ENCODE results near the gene GLRA1.
"Not testable (repeated sequence)": the region's sequence is repeated elsewhere in the genome, so short reads cannot be mapped to it uniquely, and the experiment has no call there.

The GLRA1 gene

DNA sequence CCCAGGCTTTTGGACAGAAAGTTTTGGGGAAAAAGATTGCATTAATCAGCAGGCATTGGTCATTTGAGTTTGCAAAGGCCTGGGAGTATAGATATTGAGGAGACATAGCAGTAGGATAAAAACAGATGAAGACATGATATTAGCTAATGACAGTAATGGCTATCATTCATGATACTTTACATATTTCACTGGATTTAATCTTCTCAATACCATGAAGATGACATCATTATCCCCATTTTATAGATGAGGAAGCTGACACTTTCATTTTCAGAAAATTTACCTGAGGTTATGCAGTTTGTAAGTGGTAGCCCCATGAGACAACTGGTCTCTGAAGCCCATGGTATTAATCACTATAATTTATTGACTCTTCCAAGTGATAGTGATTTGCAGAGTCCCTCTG lies 23.0 kb downstream of the GLRA1 start:
- H3K4me1 Mint-ChIP-seq, result no peaks in the 10 kb centered on the region
- no peaks in the 10 kb centered on the region for H3K9me3 Mint-ChIP-seq

DNA sequence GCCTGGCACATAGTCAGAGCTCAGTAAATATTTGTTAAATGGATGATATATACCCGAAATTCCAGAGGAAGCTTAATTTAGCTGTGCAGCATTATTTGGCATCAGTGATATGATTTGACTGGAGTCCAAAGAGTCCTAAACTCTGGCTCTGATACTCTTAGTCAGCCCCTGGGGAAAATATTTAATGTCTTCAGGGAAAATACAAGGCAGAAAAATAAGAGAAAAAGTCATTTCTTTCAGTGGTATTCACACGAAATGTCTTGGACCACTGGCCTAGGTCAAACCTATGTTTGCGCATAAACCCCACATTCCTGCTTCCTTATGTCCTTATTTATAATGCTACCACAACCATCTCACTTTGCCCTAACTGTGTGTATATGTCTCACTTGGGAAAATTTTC lies 23.8 kb downstream of the GLRA1 start:
- Mint-ChIP-seq H3K4me3 (no peak overlapping the region), H3K36me3 (no peaks in the 10 kb centered on the region), H3K4me1 (no peaks in the 10 kb centered on the region), H3K9me3 (no peaks in the 10 kb centered on the region), H3K27ac (no peak overlapping the region)
- no peak for DNase-seq (ENCODE audit: low spot score in 2 of 2)
- ATAC-seq, result no peak

More for the DNA sequence above, 23.0 kb downstream of the GLRA1 start:
- DNase-seq (ENCODE audit: low spot score in 2 of 2), result no peak
- H3K27ac Mint-ChIP-seq, result no peak overlapping the region
- no peak overlapping the region for H3K4me3 Mint-ChIP-seq
- no peak for ATAC-seq
- no peaks in the 10 kb centered on the region for H3K36me3 Mint-ChIP-seq

GRCh38 chr5:151899399-151899798 lies 25.3 kb downstream of the GLRA1 start:
- ATAC-seq (no peak), DNase-seq (ENCODE audit: low spot score in 2 of 2) (no peak)
- Mint-ChIP-seq H3K4me3 (no peak overlapping the region), H3K4me1 (no peaks in the 10 kb centered on the region), H3K9me3 (no peaks in the 10 kb centered on the region), H3K27ac (no peak overlapping the region), H3K36me3 (no peaks in the 10 kb centered on the region)

DNA sequence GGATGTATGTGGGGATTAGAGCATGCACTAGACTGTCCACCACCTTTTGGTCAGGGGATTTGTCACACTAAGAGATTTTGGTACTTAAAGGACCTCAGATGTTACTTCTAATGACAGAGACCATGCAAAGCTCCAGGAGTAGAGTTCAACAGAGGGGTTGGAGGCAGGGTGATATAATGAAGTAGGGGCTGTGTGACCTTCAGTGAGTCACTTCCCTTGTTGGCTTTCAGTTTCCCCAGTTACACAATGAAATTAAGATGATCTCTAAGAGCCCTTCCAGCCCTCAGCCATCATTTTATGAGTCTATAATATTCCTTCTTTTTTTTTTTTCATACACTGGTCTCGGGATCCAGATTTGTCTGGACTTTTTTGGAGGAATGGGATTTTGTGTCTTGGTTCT lies 26.8 kb downstream of the GLRA1 start:
- ATAC-seq, result no peak
- H3K27ac Mint-ChIP-seq, result no peak overlapping the region
- no peaks in the 10 kb centered on the region for H3K9me3 Mint-ChIP-seq
- H3K4me1 Mint-ChIP-seq, result no peaks in the 10 kb centered on the region
- H3K4me3 Mint-ChIP-seq, result no peak overlapping the region
- no peak for DNase-seq (ENCODE audit: low spot score in 2 of 2)
- no peaks in the 10 kb centered on the region for H3K36me3 Mint-ChIP-seq

DNA sequence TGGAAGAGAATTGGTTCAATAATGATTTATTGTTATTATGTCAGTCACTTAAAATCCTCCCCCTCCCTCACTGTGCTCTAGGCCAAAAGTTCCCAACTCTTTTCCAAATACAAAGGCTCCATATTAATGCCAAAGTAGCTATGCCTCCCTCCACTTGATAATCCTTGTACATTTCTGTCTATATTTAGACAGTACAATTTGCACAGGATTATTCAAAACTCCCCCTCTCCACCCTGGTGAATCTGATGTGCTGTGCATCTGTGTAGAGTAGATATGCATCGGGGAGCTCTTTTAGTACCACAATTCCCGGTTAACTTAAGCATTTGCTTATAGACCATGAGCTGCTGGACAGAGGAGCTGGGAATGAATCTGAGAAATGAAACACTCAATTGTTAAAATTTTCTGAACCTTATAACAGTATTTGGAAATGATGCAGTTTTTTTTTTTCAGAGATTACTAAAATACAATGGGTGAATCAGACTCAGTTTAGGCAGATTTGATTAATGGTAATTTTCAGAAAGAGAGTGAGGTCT lies 27.6 kb downstream of the GLRA1 start:
- H3K27ac Mint-ChIP-seq, result no peak overlapping the region
- H3K4me3 Mint-ChIP-seq, result no peak overlapping the region
- no peaks in the 10 kb centered on the region for H3K4me1 Mint-ChIP-seq
- DNase-seq (ENCODE audit: low spot score in 2 of 2) (no peak), ATAC-seq (no peak)
- no peaks in the 10 kb centered on the region for H3K9me3 Mint-ChIP-seq
- no peaks in the 10 kb centered on the region for H3K36me3 Mint-ChIP-seq

DNA sequence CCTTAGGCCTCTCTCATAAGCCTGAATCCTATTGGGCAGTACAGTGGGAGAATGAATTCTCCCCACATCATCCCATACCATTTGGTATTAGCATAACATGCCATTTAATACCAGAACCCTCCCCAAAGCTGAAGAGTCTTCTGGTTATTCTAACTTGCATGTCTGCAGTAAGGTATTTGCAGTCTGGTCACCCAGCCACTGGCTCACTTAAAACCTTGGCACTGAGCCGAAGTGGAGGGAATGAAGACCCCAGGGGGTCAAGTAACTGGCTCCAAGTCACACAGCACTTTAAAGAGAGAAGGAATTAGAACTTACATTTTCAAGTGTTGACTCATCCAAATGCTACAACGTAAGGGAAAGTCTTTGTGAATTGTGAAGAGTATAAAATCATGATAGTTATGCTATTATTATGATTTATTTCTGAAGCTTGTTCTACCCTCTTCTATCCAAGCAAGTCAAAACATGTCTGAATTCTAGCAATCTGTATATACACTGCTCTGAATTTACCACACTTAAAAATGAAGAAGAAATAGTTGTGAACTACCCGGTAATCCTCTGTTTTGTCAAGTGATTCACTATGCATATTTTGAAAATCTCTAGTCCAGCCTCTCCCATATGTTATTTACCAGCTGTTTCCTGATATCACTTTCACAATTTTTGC lies 28.5 kb downstream of the GLRA1 start:
- H3K4me1 Mint-ChIP-seq, result no peaks in the 10 kb centered on the region
- no peaks in the 10 kb centered on the region for H3K36me3 Mint-ChIP-seq
- no peak overlapping the region for H3K4me3 Mint-ChIP-seq
- no peak for DNase-seq (ENCODE audit: low spot score in 2 of 2)
- no peak overlapping the region for H3K27ac Mint-ChIP-seq
- no peaks in the 10 kb centered on the region for H3K9me3 Mint-ChIP-seq
- ATAC-seq, result no peak

- Mint-ChIP-seq H3K36me3 (no peaks in the 10 kb centered on the region), H3K9me3 (no peaks in the 10 kb centered on the region), H3K4me3 (no peak overlapping the region), H3K27ac (no peak overlapping the region), H3K4me1 (no peaks in the 10 kb centered on the region)
- DNase-seq (ENCODE audit: low spot score in 2 of 2), result no peak
- ATAC-seq, result no peak
These were observed 29.0 kb downstream of the GLRA1 start for GRCh38 chr5:151895660-151896030.

GRCh38 chr5:151893485-151893884 lies 31.2 kb downstream of the GLRA1 start:
- H3K27ac Mint-ChIP-seq; H3K4me1 Mint-ChIP-seq; DNase-seq (ENCODE audit: low spot score in 2 of 2); ATAC-seq; H3K4me3 Mint-ChIP-seq; H3K36me3 Mint-ChIP-seq; H3K9me3 Mint-ChIP-seq: not testable (repeated sequence)

GRCh38 chr5:151892393-151892792 lies 32.3 kb downstream of the GLRA1 start:
- H3K4me3 Mint-ChIP-seq, result no peak overlapping the region
- no peaks in the 10 kb centered on the region for H3K36me3 Mint-ChIP-seq
- H3K9me3 Mint-ChIP-seq, result no peaks in the 10 kb centered on the region
- DNase-seq (ENCODE audit: low spot score in 2 of 2) (no peak), ATAC-seq (no peak)
- H3K4me1 Mint-ChIP-seq, result no peaks in the 10 kb centered on the region
- no peak overlapping the region for H3K27ac Mint-ChIP-seq

- ATAC-seq (no peak), DNase-seq (ENCODE audit: low spot score in 2 of 2) (no peak)
- no peaks in the 10 kb centered on the region for H3K9me3 Mint-ChIP-seq
- no peaks in the 10 kb centered on the region for H3K36me3 Mint-ChIP-seq
- H3K4me1 Mint-ChIP-seq, result no peaks in the 10 kb centered on the region
- no peak overlapping the region for H3K27ac Mint-ChIP-seq
- no peak overlapping the region for H3K4me3 Mint-ChIP-seq
These were observed 34.4 kb downstream of the GLRA1 start for GRCh38 chr5:151890299-151890698.

DNA sequence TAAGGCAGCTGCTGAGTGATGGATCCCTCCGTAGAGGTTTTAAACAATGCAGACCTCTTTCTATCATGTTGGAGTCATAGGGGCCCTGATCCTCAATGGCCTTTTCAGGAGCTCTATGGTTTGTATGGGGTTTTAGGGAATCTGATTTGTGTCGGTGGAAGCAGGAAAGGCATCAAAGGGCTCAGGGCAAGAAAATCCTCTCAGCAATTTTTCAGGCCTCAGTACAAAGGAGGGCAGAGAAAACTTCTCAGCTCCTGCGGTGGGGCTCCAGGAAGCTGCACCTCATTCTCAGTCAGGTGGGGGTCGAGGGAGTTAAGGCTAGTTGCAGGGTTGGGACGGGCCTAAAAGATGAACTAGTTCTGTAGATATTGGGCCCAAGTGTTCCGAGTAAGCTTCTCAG lies 35.0 kb downstream of the GLRA1 start:
- H3K4me3 Mint-ChIP-seq, result no peak overlapping the region
- no peaks in the 10 kb centered on the region for H3K36me3 Mint-ChIP-seq
- no peaks in the 10 kb centered on the region for H3K4me1 Mint-ChIP-seq
- no peak overlapping the region for H3K27ac Mint-ChIP-seq
- ATAC-seq (no peak), DNase-seq (ENCODE audit: low spot score in 2 of 2) (no peak)
- H3K9me3 Mint-ChIP-seq, result no peaks in the 10 kb centered on the region

GRCh38 chr5:151886546-151887275 lies 37.9 kb downstream of the GLRA1 start:
- no peaks in the 10 kb centered on the region for H3K36me3 Mint-ChIP-seq
- no peak overlapping the region for H3K4me3 Mint-ChIP-seq
- DNase-seq (ENCODE audit: low spot score in 2 of 2) (no peak), ATAC-seq (no peak)
- no peaks in the 10 kb centered on the region for H3K4me1 Mint-ChIP-seq
- H3K9me3 Mint-ChIP-seq, result no peaks in the 10 kb centered on the region
- H3K27ac Mint-ChIP-seq, result no peak overlapping the region

DNA sequence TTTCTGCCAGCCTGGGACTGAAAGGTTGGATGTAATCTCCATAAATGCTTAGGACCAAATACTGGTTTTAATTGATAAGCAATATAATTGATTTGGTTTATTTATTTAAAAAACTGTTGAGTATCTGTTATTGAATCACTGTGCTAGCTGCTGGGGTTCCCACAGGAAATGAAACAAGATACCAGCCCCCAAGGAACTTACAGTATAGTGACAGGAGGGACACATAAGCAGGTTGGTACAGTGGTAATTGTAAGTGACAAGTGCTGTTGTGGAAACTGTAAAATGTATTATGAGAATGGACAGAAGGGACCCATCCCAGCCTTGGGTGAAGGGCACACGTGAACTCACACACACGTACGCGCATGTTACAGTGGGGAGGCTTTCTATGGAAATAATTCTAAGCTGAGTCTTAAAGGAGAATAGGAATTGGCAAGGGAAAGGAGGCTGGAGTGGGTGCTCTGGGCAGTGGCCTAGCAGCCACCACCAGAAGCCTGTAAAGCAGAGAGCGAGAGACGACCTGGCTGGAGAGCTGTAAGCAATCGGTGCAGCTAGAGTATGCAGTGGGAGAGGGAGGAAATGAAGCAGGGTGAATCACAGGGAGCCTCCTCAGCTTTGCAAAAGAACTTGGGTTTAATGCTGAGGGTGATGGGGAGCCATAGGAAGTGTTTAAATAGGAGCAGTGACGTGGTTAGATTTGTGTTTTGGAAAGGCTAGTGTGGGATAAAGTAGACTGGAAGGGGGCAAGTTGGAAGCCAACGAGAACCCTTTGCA lies 39.3 kb downstream of the GLRA1 start:
- Mint-ChIP-seq H3K36me3 (no peaks in the 10 kb centered on the region), H3K4me3 (no peak overlapping the region), H3K9me3 (no peaks in the 10 kb centered on the region), H3K4me1 (no peaks in the 10 kb centered on the region), H3K27ac (no peak overlapping the region)
- no peak for DNase-seq (ENCODE audit: low spot score in 2 of 2)
- ATAC-seq, result no peak

GRCh38 chr5:151881621-151882225 lies 42.9 kb downstream of the GLRA1 start:
- no peak overlapping the region for H3K27ac Mint-ChIP-seq
- ATAC-seq (no peak), DNase-seq (ENCODE audit: low spot score in 2 of 2) (no peak)
- peaks cover 9% of the 10 kb centered on the region for H3K9me3 Mint-ChIP-seq
- no peak overlapping the region for H3K4me3 Mint-ChIP-seq
- H3K36me3 Mint-ChIP-seq, result no peaks in the 10 kb centered on the region
- no peaks in the 10 kb centered on the region for H3K4me1 Mint-ChIP-seq

DNA sequence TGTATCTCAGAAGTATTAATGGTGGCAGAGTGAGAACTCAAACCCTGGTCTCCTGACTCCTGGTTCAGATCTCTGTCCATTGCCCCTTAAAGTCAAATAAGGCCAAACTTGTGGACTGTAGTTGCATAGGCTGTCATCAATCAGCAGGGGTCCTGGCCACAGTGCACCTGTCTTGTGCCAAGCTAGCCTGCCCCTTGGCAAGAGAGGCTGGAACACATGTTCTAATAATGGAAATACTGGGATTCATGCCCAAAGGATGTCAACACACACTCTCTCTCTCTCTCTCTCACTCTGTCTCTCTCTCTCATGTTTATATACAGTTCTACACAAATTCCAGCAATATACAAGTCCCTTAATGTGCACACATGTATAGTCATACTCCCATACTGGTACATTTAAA lies 44.3 kb downstream of the GLRA1 start:
- no peak for DNase-seq (ENCODE audit: low spot score in 2 of 2)
- Mint-ChIP-seq H3K27ac (no peak overlapping the region), H3K4me1 (no peaks in the 10 kb centered on the region), H3K4me3 (no peak overlapping the region), H3K9me3 (peaks cover 9% of the 10 kb centered on the region), H3K36me3 (no peaks in the 10 kb centered on the region)
- no peak for ATAC-seq

All from stimulated activated effector memory CD8-positive, alpha-beta T cell treated with anti-CD3 and anti-CD28 coated beads, Interleukin-12 subunit alpha, Interleukin-12 subunit beta, amount 100 ng/mL, for 72 hours (primary cell).